Loucy (cell line): Measurements from ENCODE around the gene SYNGR2.

Experiments used
- H2AFZ ChIP-seq: fragments of 200-600 bp; sonication (generic); 2 replicates; pipeline ENCODE4 v1.6.0; 2016; ENCODE audit warnings: antibody characterized with exemption, mild to moderate bottlenecking, low read length, moderate library complexity
- H3F3A ChIP-seq: fragments of 200-600 bp; 2 replicates; pipeline ENCODE4 v1.6.0; 2016; ENCODE audit warnings: antibody characterized with exemption, low read depth, mild to moderate bottlenecking
- H3K27me3 ChIP-seq: fragments of 200-600 bp; sonication (generic); 2 replicates; pipeline ENCODE4 v1.6.1; 2014; ENCODE audit warnings: low read length, mild to moderate bottlenecking; ENCODE audit not compliant: insufficient read depth, poor library complexity, severe bottlenecking
- H3K36me3 ChIP-seq: fragments of 200-600 bp; sonication (generic); 2 replicates; pipeline ENCODE4 v1.6.1; 2016; ENCODE audit warnings: low read length; ENCODE audit not compliant: insufficient read depth
- H3K4me1 ChIP-seq: fragments of 200-600 bp; sonication (generic); 2 replicates; pipeline ENCODE4 v1.5.1; 2014; ENCODE audit warnings: low read length, mild to moderate bottlenecking; ENCODE audit not compliant: insufficient read depth, poor library complexity, severe bottlenecking
- H3K4me2 ChIP-seq: fragments of 200-600 bp; sonication (generic); 2 replicates; pipeline ENCODE4 v1.6.0; 2014; ENCODE audit warnings: antibody characterized with exemption, low read length, low read depth, mild to moderate bottlenecking; ENCODE audit not compliant: poor library complexity, severe bottlenecking
- H3K4me3 ChIP-seq: fragments of 200-600 bp; sonication (generic); 2 replicates; pipeline ENCODE4 v1.5.1; 2014; ENCODE audit warnings: low read length, mild to moderate bottlenecking, mixed read lengths; ENCODE audit not compliant: poor library complexity, severe bottlenecking
- H3K79me2 ChIP-seq: fragments of 200-600 bp; sonication (generic); 2 replicates; pipeline ENCODE4 v1.6.1; 2014; ENCODE audit warnings: low read length; ENCODE audit not compliant: insufficient read depth
- H3K9ac ChIP-seq: fragments of 200-600 bp; sonication (generic); 2 replicates; pipeline ENCODE4 v1.6.0; 2014; ENCODE audit warnings: mild to moderate bottlenecking, low read depth, low read length, moderate library complexity; ENCODE audit not compliant: poor library complexity, severe bottlenecking
- H3K9me2 ChIP-seq: fragments of 200-600 bp; sonication (generic); replicated peaks from 2 replicates; pipeline ENCODE4 v1.6.1; 2016; ENCODE audit warnings: low read depth, low read length, mixed read lengths
- H3K9me3 ChIP-seq: fragments of 200-600 bp; sonication (generic); 2 replicates; pipeline ENCODE4 v1.6.1; 2014; ENCODE audit warnings: mild to moderate bottlenecking, antibody characterized with exemption, low read length, low read depth; ENCODE audit not compliant: insufficient read depth
- H4K20me1 ChIP-seq: fragments of 200-600 bp; sonication (generic); 2 replicates; pipeline ENCODE4 v1.6.0; 2014; ENCODE audit warnings: antibody characterized with exemption, low read length, mild to moderate bottlenecking; ENCODE audit not compliant: insufficient read depth, poor library complexity, severe bottlenecking
- EZH2phosphoT487 ChIP-seq: fragments of 200-600 bp; IDR thresholded peaks from 2 replicates; pipeline ENCODE4 v1.6.1; 2018; ENCODE audit warnings: antibody characterized with exemption, mild to moderate bottlenecking, moderate library complexity, borderline replicate concordance
- TF ChIP-seq, protein P1 (sequence below): fragments of 200-600 bp; sonication (generic); conservative IDR thresholded peaks from 2 replicates; pipeline ENCODE4 v1.5.1; 2014; ENCODE audit warnings: mild to moderate bottlenecking, antibody characterized with exemption, low read length

Gene SYNGR2

GRCh38 chr17:78146881-78147280 is 21.5 kb upstream of the SYNGR2 start:
- TF ChIP-seq EZH2phosphoT487: no peak
- TF ChIP-seq, protein P1, sequence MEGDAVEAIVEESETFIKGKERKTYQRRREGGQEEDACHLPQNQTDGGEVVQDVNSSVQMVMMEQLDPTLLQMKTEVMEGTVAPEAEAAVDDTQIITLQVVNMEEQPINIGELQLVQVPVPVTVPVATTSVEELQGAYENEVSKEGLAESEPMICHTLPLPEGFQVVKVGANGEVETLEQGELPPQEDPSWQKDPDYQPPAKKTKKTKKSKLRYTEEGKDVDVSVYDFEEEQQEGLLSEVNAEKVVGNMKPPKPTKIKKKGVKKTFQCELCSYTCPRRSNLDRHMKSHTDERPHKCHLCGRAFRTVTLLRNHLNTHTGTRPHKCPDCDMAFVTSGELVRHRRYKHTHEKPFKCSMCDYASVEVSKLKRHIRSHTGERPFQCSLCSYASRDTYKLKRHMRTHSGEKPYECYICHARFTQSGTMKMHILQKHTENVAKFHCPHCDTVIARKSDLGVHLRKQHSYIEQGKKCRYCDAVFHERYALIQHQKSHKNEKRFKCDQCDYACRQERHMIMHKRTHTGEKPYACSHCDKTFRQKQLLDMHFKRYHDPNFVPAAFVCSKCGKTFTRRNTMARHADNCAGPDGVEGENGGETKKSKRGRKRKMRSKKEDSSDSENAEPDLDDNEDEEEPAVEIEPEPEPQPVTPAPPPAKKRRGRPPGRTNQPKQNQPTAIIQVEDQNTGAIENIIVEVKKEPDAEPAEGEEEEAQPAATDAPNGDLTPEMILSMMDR: no peak

DNA sequence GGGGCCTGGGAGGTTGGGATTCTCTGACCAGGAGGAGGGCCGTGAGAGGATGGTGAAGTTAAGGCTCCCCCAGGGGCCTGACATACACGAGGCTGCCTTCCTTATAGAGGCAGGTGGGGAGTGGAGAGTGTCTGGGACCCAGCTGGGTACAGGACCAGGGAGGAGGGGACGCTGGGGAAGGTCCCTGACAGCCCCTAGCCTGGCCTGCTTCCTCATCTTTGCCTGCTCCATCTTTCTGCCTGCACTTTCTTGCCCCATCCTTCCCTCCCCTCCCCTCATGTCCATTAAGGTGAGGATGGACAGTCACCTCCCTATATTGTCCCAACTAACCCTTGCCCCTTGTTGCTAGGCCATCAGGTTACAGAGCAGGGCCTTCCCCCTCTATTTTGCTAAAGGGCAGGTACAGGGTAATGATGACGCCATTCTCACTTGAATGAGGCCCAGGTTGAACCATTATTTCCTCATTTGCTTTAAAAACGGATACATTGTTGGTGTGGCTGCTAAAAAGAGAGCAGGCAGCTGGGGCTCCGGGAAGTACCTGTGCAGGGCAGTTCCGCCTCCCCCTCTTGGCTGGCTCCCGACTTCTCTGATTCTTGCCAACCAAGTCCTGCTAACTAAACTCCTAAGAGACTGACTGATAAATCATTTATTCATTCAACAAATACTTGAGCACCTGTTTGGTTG is 20.9 kb upstream of the SYNGR2 start:
- Histone ChIP-seq H3K27me3 (no peaks in the 10 kb centered on the region), H3K4me1 (no peaks in the 10 kb centered on the region), H3K9me2 (no peaks in the 10 kb centered on the region), H3F3A (no peaks in the 10 kb centered on the region), H3K4me2 (no peak overlapping the region), H3K9ac (no peak overlapping the region), H3K79me2 (no peaks in the 10 kb centered on the region), H2AFZ (no peak overlapping the region), H3K4me3 (no peak overlapping the region), H4K20me1 (no peaks in the 10 kb centered on the region), H3K36me3 (no peaks in the 10 kb centered on the region), H3K9me3 (no peaks in the 10 kb centered on the region)
- TF ChIP-seq, protein P1: no peak
- TF ChIP-seq EZH2phosphoT487: no peak

More at GRCh38 chr17:78146881-78147280, 21.5 kb upstream of the SYNGR2 start:
- H3K9me3 ChIP-seq: no peaks in the 10 kb centered on the region
- no peak overlapping the region for H3K4me2 ChIP-seq
- H3K9ac ChIP-seq: no peak overlapping the region
- no peaks in the 10 kb centered on the region for H4K20me1 ChIP-seq
- H3K4me1 ChIP-seq: no peaks in the 10 kb centered on the region
- no peaks in the 10 kb centered on the region for H3K9me2 ChIP-seq
- H2AFZ ChIP-seq: no peak overlapping the region
- no peaks in the 10 kb centered on the region for H3K27me3 ChIP-seq
- H3F3A ChIP-seq: no peaks in the 10 kb centered on the region
- H3K36me3 ChIP-seq: no peaks in the 10 kb centered on the region
- no peaks in the 10 kb centered on the region for H3K79me2 ChIP-seq
- H3K4me3 ChIP-seq: no peak overlapping the region

- Histone ChIP-seq H4K20me1 (no peaks in the 10 kb centered on the region), H3K9me3 (no peaks in the 10 kb centered on the region), H3K4me2 (no peak overlapping the region), H3K79me2 (no peaks in the 10 kb centered on the region), H3K27me3 (no peaks in the 10 kb centered on the region), H3K9me2 (no peaks in the 10 kb centered on the region), H3K4me1 (no peaks in the 10 kb centered on the region), H3K9ac (no peak overlapping the region), H3K36me3 (no peaks in the 10 kb centered on the region), H3F3A (no peaks in the 10 kb centered on the region), H3K4me3 (no peak overlapping the region), H2AFZ (no peak overlapping the region)
- no peak for TF ChIP-seq EZH2phosphoT487
- TF ChIP-seq, protein P1: no peak
Measured at GRCh38 chr17:78148286-78149016, 19.9 kb upstream of the SYNGR2 start.
